HEK293 (cell line): ENCODE results near the gene BLM.
A peak's percentile ranks its signal among the peaks of the same experiment; 100 is the strongest.

Source experiments
- CTCF ChIA-PET: fragments of 350-600 bp; formaldehyde crosslinking; extraction: SDS; loops from one replicate; lab custom pipeline; 2021; ENCODE audit warnings: antibody characterized with exemption; lab: Yijun Ruan, JAX
- POLR2A ChIA-PET: fragments of 300-600 bp; formaldehyde crosslinking; extraction: SDS; loops from one replicate; lab custom pipeline; 2020; ENCODE audit warnings: antibody characterized with exemption, inconsistent platforms; lab: Yijun Ruan, JAX
- H3K27ac ChIP-seq: fragments of 200-500 bp; sonication (Bioruptor generic); 2 replicates; pipeline ENCODE4 v1.5.1; 2014; ENCODE audit warnings: low read depth, low read length, control low read depth, inconsistent platforms; ENCODE audit errors: extremely low read depth
- H3K36me3 ChIP-seq, 2 experiments: fragments of 200-500 bp in 1 of 2; sonication (Bioruptor generic) in 1 of 2; 1 replicate in 1 of 2; 2 replicates in 1 of 2; pipeline ENCODE4 v1.5.1; 2014 to 2017; ENCODE audit warnings: inconsistent platforms in 2 of 2, low read length in 2 of 2; ENCODE audit not compliant: control insufficient read depth in 2 of 2, insufficient read depth in 1 of 2
- H3K4me1 ChIP-seq: fragments of 200-500 bp; sonication (Bioruptor generic); 2 replicates; pipeline ENCODE4 v1.5.1; 2014; ENCODE audit warnings: mild to moderate bottlenecking, low read length, inconsistent platforms; ENCODE audit not compliant: control insufficient read depth, insufficient read depth
- H3K4me3 ChIP-seq: 2 replicates; pipeline ENCODE4 v1.5.1; 2011; ENCODE audit warnings: low read depth, mild to moderate bottlenecking, control low read depth, low read length, moderate library complexity
- H3K9me3 ChIP-seq: fragments of 200-500 bp; sonication (Bioruptor generic); 2 replicates; pipeline ENCODE4 v1.5.1; 2014; ENCODE audit warnings: low read depth, low read length, inconsistent platforms; ENCODE audit not compliant: control insufficient read depth, insufficient read depth
- MZF1 ChIP-seq: fragments of 450-650 bp; formaldehyde crosslinking; IDR thresholded peaks from 2 replicates; pipeline ENCODE4 v1.5.1; 2017; ENCODE audit warnings: missing biosample characterization, missing genetic modification characterization, borderline replicate concordance
- OVOL3 ChIP-seq: fragments of 450-650 bp; formaldehyde crosslinking; IDR thresholded peaks from 2 replicates; pipeline ENCODE4 v1.5.1; 2016; ENCODE audit warnings: missing biosample characterization, missing genetic modification characterization
- PATZ1 ChIP-seq: fragments of 450-650 bp; formaldehyde crosslinking; IDR thresholded peaks from 2 replicates; pipeline ENCODE4 v1.5.1; 2016; ENCODE audit warnings: missing biosample characterization, missing genetic modification characterization
- PRDM2 ChIP-seq: fragments of 450-650 bp; formaldehyde crosslinking; IDR thresholded peaks from 2 replicates; pipeline ENCODE4 v1.5.1; 2016; ENCODE audit warnings: missing biosample characterization, missing genetic modification characterization, borderline replicate concordance
- REPIN1 ChIP-seq: fragments of 450-650 bp; formaldehyde crosslinking; IDR thresholded peaks from 2 replicates; pipeline ENCODE4 v1.5.1; 2017; ENCODE audit warnings: missing biosample characterization, missing genetic modification characterization, low read depth
- ZBTB21 ChIP-seq: fragments of 450-650 bp; formaldehyde crosslinking; IDR thresholded peaks from 2 replicates; pipeline ENCODE4 v1.5.1; 2017; ENCODE audit warnings: missing biosample characterization, missing genetic modification characterization
- ZBTB48 ChIP-seq: fragments of 450-650 bp; formaldehyde crosslinking; IDR thresholded peaks from 2 replicates; pipeline ENCODE4 v1.5.1; 2016; ENCODE audit warnings: missing biosample characterization, missing genetic modification characterization
- ZFP3 ChIP-seq: fragments of 450-650 bp; formaldehyde crosslinking; IDR thresholded peaks from 2 replicates; pipeline ENCODE4 v1.5.1; 2016; ENCODE audit warnings: low read depth, missing biosample characterization, missing genetic modification characterization
- ZNF133 ChIP-seq: fragments of 450-650 bp; formaldehyde crosslinking; IDR thresholded peaks from 2 replicates; pipeline ENCODE4 v1.5.1; 2016; ENCODE audit warnings: missing biosample characterization, missing genetic modification characterization
- ZNF138 ChIP-seq: fragments of 450-650 bp; formaldehyde crosslinking; IDR thresholded peaks from 2 replicates; pipeline ENCODE4 v1.5.1; 2016; ENCODE audit warnings: missing biosample characterization, missing genetic modification characterization, borderline replicate concordance
- ZNF26 ChIP-seq: fragments of 450-650 bp; formaldehyde crosslinking; IDR thresholded peaks from 2 replicates; pipeline ENCODE4 v1.5.1; 2016; ENCODE audit warnings: missing biosample characterization, missing genetic modification characterization
- ZNF280D ChIP-seq: fragments of 450-650 bp; formaldehyde crosslinking; IDR thresholded peaks from 2 replicates; pipeline ENCODE4 v1.5.1; 2016; ENCODE audit warnings: missing biosample characterization, missing genetic modification characterization
- ZNF629 ChIP-seq: fragments of 450-650 bp; formaldehyde crosslinking; IDR thresholded peaks from 2 replicates; pipeline ENCODE4 v1.5.1; 2017; ENCODE audit warnings: missing biosample characterization, missing genetic modification characterization
- ZNF704 ChIP-seq: fragments of 450-650 bp; formaldehyde crosslinking; IDR thresholded peaks from 2 replicates; pipeline ENCODE4 v1.5.1; 2016; ENCODE audit warnings: missing biosample characterization, missing genetic modification characterization
- ZNF791 ChIP-seq: fragments of 450-650 bp; formaldehyde crosslinking; IDR thresholded peaks from 2 replicates; pipeline ENCODE4 v1.5.1; 2016; ENCODE audit warnings: missing biosample characterization, missing genetic modification characterization
- ZNF792 ChIP-seq: fragments of 450-650 bp; formaldehyde crosslinking; IDR thresholded peaks from 2 replicates; pipeline ENCODE4 v1.5.1; 2016; ENCODE audit warnings: missing biosample characterization, missing genetic modification characterization
- ZSCAN5A ChIP-seq: fragments of 450-650 bp; formaldehyde crosslinking; IDR thresholded peaks from 2 replicates; pipeline ENCODE4 v1.5.1; 2016; ENCODE audit warnings: missing biosample characterization, missing genetic modification characterization

BLM gene

GRCh38 chr15:90844696-90845095 is 127.5 kb downstream of the BLM start:
- Histone ChIP-seq H3K9me3 (no peaks in the 10 kb centered on the region), H3K27ac (0 out of 2 replicates have a peak overlapping the region, but pooled peaks have one; percentile 44), H3K4me1 (peaks cover 3% of the 10 kb centered on the region), H3K4me3 (no peak overlapping the region), H3K36me3 (no peaks in the 10 kb centered on the region)
- ChIA-PET POLR2A (no interaction called here), CTCF (interaction anchor here (0.7 to 1.1 kb wide), 2 partner anchors 41 to 85 kb away, joined by 5 to 6 read pairs; no protein-coding TSS in a partner anchor)
- TF ChIP-seq ZNF792 (tag by site-specific recombination) = no peak
- no peak for TF ChIP-seq ZNF26
- no peak for TF ChIP-seq ZFP3 (tag by site-specific recombination)
- no peak for TF ChIP-seq ZBTB21 (tag by site-specific recombination)
- TF ChIP-seq OVOL3 = no peak
- TF ChIP-seq ZNF138 (tag by site-specific recombination) = no peak
- TF ChIP-seq ZNF629 (tag by site-specific recombination) = no peak
- no peak for TF ChIP-seq MZF1 (tag by site-specific recombination)
- no peak for TF ChIP-seq ZSCAN5A (tag by site-specific recombination)
- no peak for TF ChIP-seq ZNF704 (tag by site-specific recombination)
- TF ChIP-seq PRDM2 (tag by site-specific recombination) = no peak
- TF ChIP-seq ZBTB48 (tag by site-specific recombination) = no peak
- no peak for TF ChIP-seq ZNF133 (tag by site-specific recombination)
- no peak for TF ChIP-seq REPIN1

GRCh38 chr15:90845201-90845949 is 128.2 kb downstream of the BLM start:
- no peaks in the 10 kb centered on the region for H3K36me3 ChIP-seq
- peaks cover 3% of the 10 kb centered on the region for H3K4me1 ChIP-seq
- no peaks in the 10 kb centered on the region for H3K9me3 ChIP-seq
- H3K4me3 ChIP-seq = no peak overlapping the region
- ChIA-PET POLR2A (no interaction called here), CTCF (interaction anchor here (0.7 kb wide), 1 partner anchor 84 kb away, joined by 5 read pairs; no protein-coding TSS in a partner anchor)
- 0 out of 2 replicates have a peak overlapping the region, but pooled peaks have one; percentile 44 for H3K27ac ChIP-seq
- TF ChIP-seq ZNF791 (tag by site-specific recombination) (no peak), ZNF280D (tag by site-specific recombination) (no peak), PATZ1 (tag by site-specific recombination) (0 out of 2 replicates have a peak, but pooled peaks have one; percentile 20)
